Urothelium cell line (cell line): ENCODE measurements around the gene XPC.

ENCODE experiments used
- DNase-seq: peaks from one replicate; pipeline ENCODE4 v3.0.0; 2011; ENCODE audit warnings: low spot score, mixed read lengths
- FAIRE-seq: peaks from 2 replicates; lab custom pipeline; 2011; peaks lifted over from hg19 to GRCh38; lab: Jason Lieb, UNC

The XPC gene

DNA sequence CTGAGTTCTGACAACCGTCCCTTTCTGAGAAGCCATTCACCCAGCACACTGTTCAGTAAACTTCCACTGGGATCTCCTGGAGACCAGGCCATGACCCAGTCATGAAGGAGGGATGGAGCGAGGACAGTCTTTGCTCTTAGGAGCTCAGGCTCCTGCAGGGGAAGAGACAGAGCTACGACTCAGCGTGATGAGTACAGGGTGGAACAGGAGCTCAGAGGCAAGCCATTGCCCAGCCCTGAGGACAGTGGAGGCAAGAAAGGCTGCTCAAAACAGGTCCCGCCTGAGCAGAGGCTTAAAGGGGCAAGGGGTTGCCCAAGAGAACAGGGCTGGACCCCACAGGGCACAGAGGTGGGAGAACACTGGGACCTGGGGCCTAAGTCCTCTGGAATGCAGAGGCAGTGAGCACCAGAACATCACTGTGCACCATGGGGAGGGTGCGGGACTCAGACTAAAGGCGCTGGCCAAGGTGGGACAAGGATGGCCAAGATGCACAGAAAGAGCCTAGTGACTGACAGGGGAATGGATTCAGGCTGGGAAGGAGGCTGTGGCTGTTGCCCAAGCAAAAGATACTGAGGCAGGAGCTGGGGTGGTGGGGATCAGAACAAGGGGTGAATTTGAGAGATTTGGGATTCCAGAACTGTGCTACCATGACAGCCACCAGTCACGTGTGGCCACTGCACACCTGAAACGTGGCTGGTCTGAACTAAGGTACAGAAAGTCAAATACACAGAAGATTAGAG is 27.7 kb downstream of the XPC start:
- no peak for DNase-seq

DNA sequence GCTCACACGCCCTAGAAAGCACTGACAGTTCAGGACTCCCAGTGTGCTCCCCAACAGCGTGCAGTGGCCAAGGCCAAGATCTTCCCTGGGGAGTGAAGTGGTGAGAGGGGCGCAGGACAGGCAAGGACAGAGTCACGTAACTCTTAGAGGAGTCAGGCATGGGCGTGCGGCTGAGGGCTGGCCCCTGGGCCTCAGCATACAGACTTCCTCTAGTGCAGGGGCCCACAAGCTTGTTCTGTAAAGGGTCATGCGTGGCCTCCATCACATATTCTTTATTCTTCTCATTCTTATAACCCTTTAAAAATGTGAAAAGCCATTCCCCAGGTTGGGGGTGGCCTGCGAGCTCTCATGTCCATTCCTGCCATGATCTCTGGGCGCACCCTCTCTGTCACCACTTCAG is 28.3 kb downstream of the XPC start:
- FAIRE-seq (no peak), DNase-seq (no peak)

More for the DNA sequence above, 27.7 kb downstream of the XPC start:
- FAIRE-seq, result no peak

DNA sequence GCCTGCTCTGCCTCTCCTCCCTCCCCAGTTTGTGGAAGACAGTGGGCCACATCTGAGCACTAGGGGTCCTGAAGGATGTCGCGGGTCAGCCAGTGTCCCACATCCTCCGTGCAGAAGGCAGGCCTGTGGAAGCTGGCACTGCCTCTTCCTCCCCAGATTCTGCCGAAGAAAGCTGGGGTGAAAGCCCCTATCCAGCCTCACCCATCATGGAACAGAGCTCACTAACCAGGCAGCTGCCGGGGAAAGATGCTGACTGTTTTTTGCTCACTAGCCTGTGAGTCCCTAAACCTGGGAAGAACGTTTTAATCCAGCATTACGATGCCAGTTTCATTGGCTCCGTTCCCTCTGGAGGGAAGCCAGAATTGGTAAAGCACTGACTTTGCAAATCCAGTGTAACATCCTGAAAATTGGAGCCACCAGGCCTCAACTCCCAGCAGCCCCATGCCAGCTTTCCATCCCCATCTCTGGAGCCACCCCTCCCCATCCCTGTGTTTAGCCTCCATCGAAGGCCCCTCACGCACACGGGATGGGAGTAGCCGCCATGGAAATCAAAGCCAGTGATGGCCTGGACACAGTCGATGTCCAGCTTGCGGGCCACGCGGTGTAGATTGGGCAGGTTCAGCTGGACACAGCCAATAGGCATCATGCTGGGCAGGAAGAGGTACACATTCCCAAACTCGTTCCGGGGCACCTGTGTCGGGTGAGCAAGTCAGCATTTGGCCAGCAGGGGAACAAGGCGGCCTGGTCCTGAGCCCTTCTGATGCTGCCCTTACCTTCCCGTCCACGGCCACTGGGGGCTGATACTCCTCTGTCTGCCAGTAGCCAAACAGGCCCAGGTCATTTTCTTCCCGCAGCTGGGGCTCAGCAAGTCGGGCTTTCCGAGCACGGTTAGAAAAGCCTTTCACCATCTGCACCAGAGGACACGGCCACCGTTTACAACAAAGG is 30.1 kb downstream of the XPC start:
- DNase-seq, result peak; percentile 23
- FAIRE-seq, result no peak

DNA sequence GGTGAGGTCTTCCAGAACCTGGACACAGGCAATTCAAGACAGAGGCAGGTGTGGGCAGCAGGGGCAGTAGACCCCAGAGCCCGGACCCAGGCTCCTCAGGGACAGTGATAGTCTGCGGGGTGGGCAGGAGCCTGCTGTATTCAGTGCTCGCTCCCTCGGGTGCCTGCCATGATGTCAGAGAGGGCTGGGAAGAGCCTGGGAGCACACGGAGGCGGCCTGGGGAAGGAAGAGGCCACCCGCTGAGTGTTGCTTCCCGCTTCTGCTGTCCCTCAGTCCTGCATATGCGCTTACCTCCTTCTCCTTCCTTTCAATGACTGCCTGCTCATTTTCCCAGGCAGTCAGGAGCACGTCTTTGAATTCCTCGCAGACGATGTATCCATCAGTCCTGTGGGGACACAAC is 30.8 kb downstream of the XPC start:
- no peak for DNase-seq
- FAIRE-seq, result no peak

DNA sequence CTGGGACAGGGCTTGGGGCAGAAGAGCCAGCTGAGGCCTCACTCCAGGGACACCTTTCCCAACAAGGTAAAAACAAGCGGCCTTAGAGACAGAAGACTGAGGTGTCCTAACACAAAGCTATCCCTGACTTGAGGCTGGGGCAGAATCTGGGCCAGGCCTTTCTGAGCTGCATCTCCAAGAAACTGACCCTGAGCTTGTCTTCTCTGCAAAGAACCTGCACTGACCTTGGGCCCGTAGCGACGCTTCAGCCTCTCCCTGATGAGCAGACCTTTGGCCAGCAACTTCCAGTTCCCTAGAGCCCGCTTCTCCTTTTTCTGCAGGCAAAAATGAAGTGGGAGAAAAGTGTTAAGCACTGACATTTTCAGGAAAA is 31.4 kb downstream of the XPC start:
- FAIRE-seq (no peak), DNase-seq (no peak)

DNA sequence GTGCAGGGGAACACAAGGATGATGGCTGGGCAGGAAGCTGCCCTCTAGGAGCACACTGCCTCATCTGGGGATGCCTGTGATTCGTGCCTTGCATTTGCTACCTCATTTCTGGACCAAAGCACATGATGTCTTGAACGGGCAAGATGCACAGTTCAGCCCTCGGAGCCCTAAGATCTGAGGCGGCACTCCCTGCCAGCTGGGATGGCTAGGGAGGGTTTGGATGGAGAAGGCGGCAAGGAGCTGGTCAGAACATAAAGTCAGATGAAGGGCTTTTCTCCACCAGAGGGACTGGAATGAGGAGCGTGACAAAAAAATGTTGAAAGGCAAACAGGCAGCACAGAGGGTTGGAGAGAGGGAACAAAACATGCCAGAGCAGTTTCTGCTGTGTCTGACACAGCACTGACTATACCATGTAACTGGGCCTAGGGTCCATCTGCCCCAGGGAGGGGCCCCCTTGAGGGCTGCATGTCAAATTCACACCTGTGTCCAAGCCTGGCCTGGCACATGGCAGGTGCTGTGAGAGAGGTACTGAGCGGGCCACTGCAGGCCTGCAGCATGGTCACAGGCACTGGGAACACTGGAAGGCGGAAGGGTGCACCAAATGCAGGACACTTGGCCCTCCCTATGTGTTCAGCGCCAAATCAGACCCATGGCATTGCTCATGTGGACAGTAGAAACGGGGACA is 31.9 kb downstream of the XPC start:
- no peak for DNase-seq
- no peak for FAIRE-seq

DNA sequence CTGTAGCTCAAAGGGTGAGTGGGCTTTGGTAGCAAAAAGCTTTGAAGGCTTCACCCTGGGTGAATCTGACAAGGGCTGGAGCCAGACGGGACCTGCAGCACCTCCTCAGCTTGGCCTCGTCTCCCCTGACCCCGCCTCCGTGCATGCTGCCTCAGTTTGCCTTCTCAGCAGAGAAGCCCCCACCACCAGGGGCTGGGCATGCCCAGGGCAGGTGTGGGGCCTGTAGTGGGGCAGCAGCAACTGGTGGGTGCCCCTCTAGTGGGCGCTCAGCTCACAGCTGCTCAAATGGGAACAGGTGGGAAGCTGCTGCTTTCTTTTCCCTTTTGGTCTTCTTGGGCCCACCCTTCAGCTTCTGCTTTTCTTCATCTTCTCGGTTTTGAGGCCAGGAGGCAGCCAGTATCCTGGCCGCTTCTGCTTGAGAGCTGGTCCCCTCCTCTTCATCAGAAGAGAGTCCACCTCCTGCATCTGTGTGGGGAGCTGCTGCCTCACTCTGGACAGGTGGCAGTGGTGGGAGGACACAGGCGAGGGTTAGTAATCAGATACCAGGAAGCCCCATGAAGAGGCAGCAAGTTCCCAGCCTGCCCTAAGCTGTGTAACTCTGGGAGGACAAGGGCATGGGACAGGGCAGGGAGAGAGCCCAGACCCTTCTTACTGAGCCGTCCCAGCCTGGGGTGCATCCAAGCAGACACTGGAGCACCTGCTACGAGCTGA is 32.6 kb downstream of the XPC start:
- FAIRE-seq, result no peak
- no peak for DNase-seq

DNA sequence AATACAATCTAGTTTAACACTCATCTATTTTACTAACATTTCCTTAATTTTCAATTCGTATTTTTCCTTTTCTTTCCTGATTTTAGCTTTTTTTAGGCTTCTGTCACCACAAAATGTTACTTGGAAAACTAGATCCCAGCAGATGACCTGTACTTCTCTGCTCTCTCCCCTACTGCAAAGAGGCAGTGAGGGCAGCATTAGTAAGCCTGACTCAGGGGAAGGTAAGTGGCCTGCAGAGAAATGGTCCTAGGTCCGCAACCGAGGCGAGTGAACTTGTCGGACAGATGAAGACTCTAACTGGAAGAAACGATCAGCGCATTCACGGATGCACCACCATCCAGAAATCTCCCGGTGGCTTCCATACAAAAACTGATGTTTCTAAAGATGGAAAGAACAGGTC is 33.2 kb downstream of the XPC start:
- FAIRE-seq (no peak), DNase-seq (no peak)

DNA sequence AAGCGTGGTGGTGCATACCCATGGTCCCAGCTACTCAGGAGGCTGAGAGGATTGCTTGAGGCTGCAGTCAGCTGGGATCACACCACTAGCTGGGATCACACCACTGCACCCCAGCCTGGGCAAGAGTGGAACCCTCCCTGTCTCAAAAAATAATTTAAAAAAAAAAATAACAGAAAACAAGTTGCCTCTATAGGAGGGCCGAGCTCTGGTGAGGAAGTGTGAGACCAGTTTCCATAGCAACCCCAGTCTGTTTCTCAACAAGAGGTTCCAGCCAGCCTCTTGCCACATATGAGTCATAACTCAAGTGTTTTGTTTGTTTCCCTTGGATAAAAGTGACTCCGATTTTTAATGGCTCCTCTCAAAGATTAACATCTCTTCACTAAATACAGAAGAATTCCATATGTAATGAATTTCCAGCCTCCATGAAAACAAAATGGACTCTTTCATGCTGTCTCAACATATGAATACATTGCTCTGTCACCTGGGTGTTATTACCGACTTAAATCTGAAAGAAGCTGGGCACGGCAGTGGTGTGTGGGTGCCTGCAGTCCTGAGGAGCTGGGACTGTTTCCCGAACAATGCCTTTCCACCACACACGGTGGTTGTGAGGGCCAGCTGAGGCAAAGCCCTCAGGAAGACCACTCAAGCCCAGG is 33.9 kb downstream of the XPC start:
- no peak for FAIRE-seq
- peak; percentile 93 for DNase-seq

DNA sequence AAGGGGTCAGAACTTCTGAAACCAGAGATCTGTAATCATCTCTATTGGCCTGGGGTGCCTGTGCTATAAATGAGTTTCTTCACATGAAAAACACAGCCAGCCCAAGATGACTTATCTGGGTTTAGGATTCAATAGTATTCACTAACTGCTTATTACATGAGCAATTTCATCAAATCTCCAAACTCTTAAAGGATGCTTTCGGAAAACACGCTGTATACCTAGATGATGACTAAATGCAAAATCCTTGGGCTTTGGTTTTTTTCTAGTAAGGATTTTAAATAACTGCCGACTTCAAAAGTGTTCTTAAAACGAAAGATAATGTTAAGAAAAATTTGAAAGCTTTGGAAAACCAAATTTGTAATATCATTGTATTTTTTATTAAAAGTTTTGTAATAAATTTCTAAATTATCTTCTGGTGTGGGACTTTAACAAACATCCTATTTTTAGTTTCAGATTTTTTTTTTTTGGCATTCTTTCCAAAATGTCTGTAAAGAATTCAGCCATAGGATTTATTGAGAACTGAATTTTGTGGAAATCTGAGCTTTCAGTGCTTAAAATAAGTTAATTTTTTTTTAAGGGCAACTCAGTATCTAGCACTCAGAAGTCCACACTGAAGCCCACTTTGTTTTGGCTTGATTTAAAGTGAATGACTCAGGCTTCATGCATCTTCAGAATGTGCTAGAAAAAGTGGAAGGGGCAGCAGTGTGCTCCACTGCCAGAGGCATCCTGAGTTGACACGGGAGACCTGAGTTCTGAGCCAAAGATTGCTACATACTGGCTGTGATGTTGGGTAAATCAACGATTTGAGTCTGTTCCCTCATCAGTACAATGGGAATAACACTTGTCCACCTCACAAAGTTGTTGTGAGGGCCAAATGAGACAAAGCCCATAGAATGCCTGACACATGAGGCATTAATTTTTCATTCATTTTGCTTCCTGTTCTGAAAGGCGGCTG is 34.9 kb downstream of the XPC start:
- FAIRE-seq (no peak), DNase-seq (peak; percentile 75)

DNA sequence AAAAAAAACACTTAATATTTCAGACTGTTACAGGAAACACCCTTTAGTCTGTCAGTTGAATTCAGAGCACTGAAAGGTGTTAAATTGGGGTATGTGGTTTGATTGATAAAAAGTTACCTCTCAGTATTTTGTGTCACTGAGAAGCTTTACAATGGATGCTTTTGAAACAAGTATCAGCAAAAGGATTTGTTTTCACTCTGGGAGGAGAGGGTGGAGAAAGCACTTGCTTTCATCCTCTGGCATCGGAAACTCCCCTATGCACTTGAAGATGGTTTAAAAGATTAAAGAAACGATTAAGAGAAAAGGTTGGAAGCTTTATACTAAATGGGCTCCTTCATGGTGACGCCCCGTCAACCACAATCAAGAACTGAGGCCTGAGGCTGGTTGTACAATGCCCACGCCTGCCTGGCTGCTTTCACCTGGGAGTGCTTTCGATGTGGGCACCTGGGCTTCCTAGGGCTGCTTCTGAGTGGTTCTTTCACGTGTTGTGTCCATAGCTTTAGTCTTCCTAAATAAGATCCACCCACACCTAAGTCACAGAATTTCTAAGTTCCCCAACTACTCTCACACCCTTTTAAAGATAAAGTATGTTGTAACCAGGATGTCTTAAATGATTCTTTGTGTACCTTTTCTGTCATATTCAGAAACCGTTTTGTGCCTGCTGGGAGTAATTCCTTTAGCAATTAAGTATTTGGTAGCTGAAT is 35.7 kb downstream of the XPC start:
- FAIRE-seq (no peak), DNase-seq (no peak)

DNA sequence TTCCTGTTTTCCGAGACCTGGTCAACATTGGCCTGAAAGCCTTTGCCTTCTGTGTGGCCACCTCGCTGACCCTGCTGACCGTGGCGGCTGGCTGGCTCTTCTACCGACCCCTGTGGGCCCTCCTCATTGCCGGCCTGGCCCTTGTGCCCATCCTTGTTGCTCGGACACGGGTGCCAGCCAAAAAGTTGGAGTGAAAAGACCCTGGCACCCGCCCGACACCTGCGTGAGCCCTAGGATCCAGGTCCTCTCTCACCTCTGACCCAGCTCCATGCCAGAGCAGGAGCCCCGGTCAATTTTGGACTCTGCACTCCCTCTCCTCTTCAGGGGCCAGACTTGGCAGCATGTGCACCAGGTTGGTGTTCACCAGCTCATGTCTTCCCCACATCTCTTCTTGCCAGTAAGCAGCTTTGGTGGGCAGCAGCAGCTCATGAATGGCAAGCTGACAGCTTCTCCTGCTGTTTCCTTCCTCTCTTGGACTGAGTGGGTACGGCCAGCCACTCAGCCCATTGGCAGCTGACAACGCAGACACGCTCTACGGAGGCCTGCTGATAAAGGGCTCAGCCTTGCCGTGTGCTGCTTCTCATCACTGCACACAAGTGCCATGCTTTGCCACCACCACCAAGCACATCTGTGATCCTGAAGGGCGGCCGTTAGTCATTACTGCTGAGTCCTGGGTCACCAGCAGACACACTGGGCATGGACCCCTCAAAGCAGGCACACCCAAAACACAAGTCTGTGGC is 36.6 kb downstream of the XPC start:
- FAIRE-seq, result no peak

DNA sequence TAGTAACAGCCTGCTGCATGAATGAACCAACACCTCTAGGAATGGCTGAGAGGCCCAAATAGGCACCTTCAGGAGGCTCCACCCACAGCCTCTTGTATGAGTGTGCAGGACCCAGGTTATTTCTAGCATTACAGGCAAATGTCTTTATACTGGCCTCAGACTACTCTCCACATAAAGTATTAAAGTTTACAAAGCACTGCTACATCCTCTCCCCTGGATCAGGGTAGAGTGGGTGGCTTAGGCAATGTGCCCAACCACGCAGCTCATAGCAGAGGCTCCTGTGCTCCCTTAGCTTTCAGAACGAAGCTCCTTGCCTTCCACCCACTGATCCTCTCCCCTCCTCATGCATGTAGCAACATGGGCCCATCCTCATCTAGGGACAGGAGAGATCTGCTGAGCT is 37.3 kb downstream of the XPC start:
- no peak for FAIRE-seq
- no peak for DNase-seq

More for the DNA sequence above, 36.6 kb downstream of the XPC start:
- DNase-seq, result no peak

DNA sequence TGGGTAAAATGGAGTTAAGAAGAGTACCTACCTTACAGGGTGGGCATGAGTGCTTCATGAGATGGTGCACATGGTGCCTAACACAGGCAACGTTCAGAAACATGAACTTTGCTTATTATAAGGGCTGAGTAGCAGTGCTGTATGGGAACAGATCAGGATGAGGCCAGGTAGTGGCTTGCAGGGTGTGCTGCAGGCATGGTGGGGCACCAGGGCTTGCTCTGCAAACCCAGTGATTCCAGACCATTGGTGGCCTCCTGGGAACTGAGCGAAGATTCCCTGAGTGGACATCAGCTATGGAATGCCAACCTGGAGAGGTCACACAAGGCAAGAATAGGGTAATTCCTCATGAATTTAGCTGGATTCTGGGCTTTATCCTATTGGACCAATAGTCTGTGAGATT is 37.7 kb downstream of the XPC start:
- no peak for FAIRE-seq

DNA sequence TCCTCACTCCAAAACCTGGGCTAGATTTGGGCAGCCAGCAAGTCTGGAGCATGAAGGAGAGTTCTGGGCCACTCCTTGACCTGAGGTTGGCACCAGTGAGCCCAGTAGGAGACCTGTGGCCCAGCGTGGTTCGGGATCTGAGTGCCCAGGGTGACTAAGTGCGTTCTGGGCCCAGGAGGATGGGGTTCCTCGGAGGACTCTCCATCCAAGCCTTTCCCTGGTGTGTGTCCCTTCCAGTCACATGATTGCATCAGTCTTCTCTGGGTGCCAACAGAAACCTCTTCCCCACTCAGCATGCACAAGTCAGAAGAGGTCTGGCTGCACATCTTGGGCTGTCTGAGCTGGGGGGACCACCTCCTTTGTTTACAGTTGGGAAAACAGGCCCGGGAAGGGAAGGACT is 38.6 kb downstream of the XPC start:
- no peak for FAIRE-seq
- DNase-seq, result no peak

More for the DNA sequence above, 37.7 kb downstream of the XPC start:
- no peak for DNase-seq

DNA sequence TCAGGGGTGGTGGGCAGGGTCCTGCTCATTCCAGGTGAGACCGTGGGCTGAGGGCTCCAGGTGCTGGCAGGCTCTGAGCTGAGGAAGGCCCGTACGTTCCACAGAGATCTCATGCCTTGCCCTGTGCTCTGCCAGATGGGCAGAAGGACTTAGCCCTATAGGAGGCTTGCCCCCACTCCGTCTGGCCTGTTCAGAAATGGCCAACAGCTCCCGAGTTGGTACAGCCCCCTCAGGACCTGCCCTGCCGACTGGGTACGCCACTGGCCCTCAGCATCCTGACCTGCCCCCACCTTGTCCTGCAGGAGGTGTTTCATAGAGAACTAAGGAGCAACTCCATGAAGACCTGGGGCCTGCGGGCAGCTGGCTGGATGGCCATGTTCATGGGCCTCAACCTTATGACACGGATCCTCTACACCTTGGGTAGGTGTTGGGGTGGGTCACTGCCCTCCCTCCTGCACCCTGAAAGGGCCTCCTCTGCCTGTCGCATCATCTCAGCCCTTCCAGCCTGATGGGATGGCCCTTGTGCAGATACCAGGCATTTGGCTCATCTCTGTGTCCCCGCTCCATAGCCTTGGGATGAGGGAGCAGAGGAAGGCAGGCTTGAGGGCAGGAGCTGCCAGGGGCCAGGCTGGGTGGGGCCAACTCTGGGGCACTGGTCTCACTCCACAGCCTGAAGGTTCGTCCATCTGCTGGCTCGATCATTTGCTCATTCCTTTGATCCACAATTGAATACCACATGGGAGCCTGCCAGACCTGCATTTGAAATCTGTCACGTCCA is 39.3 kb downstream of the XPC start:
- DNase-seq, result no peak

More for the DNA sequence above, 39.3 kb downstream of the XPC start:
- no peak for FAIRE-seq
